ENCODE results near the gene PDE4D.
A peak's percentile ranks its signal among the peaks of the same experiment; 100 is the strongest.

GRCh38 chr5:59040024-59040803, 853.3 kb downstream of the PDE4D start:
- no peak for TF ChIP-seq RAD21 (IDR thresholded peaks at IDR 0.05; ENCODE audit: low read length)
- no peak for TF ChIP-seq CTCF (conservative IDR thresholded peaks at IDR 0.05; ENCODE audit: low read depth, low read length)
- no peak for TF ChIP-seq FOS (IDR thresholded peaks at IDR 0.05; ENCODE audit: low read depth, low read length)
- no peak for TF ChIP-seq POLR2A (IDR thresholded peaks at IDR 0.05; ENCODE audit: low read depth, low read length)
- TF ChIP-seq CHD1 (IDR thresholded peaks at IDR 0.05; ENCODE audit: low read depth, low read length) = no peak
- TF ChIP-seq BHLHE40 (IDR thresholded peaks at IDR 0.05; ENCODE audit: low read depth, low read length) = no peak
- TF ChIP-seq CEBPB (IDR thresholded peaks at IDR 0.05; ENCODE audit: low read depth, low read length) = peak; percentile 21; the same call in 1 of the 2 replicates

Data from IMR-90 (cell line).